ENCODE measurements around the gene MCTP2.
"Not testable (repeated sequence)": the region's sequence is repeated elsewhere in the genome, so short reads cannot be mapped to it uniquely, and the experiment has no call there.

MCTP2 gene

DNA sequence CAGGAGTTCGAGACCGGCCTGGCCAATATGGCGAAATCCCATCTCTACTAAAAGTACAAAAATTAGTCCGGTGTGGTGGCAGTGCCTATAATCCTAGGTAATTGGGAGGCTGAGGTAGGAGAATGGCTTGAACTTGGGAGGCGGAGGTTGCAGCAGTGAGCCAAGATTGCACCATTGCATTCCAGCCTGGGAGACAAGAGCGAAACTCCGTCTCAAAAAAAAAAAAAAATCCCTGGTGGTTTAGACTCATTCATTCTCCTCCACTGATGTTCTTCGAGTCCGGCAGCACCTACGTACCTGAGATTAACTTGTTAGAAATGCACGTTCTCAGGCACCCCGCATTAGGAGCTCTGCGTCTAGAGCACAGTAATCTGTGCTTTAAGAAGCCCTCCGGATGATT lies 3.7 kb downstream of the MCTP2 start:
- no peak for DNase-seq (ENCODE audit: low read depth in 2 of 2)

DNA sequence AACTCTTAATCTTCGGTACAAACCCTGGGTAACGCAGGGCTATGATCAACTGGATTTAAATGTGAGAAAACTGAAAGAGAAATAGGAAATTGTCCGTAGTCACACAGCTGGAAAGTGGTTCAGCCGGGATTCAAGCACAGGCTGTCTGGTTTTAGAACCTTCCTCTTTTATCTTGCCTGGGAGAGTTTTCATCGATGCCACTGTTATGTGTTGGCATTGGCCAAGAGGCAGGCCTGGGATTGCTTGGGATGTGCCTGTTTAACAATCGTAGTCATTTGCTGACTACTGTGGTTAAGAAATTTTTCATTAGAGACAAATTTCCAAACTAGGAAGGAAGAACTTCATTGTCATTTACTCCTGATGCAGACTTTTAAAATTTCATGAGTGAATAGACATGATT lies 4.3 kb downstream of the MCTP2 start:
- no peak for DNase-seq (ENCODE audit: low read depth in 2 of 2)

DNA sequence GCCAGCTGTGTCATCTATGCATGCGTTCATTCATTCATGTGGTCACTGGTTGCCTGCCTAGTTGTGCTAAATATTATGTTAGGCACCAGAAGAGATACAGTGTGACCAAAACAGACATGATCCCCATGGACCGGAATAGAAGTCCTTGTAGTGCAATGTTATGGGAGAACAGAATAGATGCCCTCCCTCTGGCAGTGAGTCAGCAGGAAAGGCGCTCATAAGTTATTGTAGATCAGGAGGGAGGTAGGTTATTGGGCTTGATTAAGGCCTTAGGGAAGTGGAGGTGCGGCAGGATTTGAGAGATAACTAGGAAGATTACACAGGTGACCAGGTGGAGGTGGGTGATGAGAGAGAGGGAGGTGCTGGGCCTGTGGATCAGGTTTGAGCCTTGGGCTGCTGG lies 5.2 kb downstream of the MCTP2 start:
- no peak for DNase-seq (ENCODE audit: low read depth in 2 of 2)

DNA sequence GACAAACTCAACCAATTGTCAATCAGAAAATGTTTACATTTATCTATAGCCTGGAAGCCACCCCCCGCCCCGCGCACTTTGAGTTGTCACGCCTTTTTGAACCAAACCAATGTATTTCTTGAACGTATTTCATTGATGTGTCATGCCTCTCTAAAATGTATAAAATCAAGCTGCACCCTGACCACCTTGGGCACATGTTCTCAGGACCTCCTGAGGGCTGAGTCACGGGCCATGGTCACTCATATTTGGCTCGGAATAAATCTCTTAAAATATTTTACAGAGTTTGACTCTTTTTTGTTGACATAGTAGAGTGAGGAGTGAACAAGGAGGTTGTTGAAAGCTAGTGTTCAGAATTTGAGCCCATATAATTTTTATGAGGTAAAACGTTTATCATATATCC lies 6.5 kb downstream of the MCTP2 start:
- DNase-seq (ENCODE audit: low read depth in 2 of 2): no peak

DNA sequence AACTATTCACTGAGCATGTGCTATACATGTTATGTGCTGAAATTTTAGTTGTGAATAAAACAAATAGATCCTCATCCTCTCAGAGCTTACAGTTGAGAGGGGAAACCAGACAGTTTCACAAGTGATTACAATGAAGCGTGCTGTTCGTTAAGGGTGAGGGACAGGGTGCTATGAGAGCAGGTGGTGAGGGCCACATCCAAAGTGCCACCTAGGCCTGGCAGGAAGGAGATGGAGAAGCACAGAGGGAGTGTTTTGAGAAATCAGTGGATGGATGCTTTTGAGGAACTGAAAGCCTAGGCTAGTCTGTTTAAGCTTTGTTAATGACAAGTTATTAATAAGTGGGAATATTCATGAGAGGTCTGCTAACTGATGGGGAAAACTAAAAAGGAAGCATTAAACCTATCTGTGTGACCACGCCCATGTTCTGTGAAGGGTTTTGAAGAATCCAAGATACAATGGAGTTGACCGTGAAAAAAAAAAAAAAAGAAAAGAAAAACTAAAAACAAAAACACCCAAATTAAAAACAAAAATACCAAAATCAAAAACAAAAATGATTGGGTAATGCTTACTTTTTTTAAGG lies 7.3 kb downstream of the MCTP2 start:
- DNase-seq (ENCODE audit: low read depth in 2 of 2): no peak

DNA sequence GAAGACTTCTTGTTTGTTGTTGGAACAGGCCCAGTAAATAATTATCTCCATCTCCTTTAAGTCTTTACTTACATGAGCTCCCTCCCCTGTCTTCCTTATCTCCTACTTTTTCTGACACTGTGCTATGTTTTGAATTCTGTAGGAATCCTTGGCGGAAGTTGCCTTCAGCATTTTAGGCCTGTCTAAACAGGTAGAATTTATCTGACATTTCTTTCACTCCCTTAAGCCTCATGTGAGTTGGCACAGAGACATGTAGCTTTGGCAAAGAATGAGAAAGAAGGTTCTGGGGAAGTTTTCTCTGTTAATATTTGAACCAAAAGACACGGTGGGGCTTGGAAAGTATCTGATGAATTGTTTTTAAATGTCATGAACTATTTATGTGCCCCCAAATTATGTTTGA lies 8.1 kb downstream of the MCTP2 start:
- no peak for DNase-seq (ENCODE audit: low read depth in 2 of 2)

DNA sequence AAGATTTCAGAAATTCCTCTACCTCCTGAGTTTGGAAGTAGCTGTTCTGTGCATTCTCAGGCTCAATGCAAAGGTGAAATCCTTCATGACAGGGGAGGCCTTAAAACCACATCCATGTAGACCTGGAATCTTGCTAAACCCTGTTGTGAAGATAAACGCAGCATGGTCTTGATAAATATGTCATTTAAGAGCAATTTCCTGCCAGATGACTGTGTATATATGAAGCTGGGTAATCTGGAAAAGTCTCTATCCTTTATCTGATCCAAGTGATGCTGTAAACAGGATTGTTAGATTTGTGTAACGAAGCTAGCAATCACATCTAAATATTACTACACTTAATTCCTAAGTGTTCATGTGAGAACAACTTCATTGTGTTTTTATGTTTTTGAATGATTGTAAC lies 9.1 kb downstream of the MCTP2 start:
- DNase-seq (ENCODE audit: low read depth in 2 of 2): no peak

DNA sequence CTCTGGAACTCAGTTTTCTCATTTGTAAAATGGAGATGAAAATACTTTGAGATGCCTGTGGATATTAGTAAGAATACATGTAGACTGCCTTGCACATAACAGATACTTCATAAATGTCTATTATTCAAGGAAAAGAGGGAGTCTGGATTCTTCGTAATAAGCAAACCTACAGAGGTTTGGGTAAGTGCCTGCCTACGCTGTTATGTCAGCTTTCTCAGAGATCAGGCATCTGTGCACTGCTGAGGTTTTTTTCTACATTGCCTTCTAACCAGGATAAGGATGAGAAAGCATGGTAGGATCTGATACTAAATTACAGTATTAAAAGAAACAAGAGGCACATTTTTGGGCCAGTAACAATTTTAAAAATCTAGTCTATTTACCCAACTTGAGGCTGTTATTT lies 10.9 kb downstream of the MCTP2 start:
- no peak for DNase-seq (ENCODE audit: low read depth in 2 of 2)

DNA sequence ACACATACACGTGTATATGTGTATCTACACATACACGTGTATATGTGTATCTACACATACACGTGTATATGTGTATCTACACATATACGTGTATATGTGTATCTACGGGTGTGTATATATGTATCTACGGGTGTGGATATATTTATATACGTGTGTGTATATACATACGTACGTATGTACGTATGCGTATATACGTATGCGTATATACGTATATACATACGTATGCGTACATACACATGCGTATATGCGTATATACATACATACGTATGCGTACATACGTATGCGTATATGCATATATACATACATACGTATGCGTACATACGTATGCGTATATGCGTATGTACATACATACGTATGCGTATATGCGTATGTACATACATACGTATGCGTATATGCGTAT lies 11.6 kb downstream of the MCTP2 start:
- DNase-seq (ENCODE audit: low read depth in 2 of 2): not testable (repeated sequence)

DNA sequence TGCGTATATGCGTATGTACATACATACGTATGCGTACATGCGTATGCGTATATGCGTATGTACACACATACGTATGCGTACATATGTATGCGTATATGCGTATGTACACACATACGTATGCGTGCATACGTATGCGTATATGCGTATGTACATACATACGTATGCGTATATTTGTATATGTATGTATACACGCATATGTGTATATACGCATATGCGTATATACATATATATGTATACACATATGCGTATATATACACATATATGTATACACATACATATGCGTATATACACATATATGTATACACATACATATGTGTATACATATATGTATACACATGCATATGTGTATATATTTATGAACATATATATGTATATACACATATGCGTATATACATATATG lies 12.1 kb downstream of the MCTP2 start:
- DNase-seq (ENCODE audit: low read depth in 2 of 2): no peak

DNA sequence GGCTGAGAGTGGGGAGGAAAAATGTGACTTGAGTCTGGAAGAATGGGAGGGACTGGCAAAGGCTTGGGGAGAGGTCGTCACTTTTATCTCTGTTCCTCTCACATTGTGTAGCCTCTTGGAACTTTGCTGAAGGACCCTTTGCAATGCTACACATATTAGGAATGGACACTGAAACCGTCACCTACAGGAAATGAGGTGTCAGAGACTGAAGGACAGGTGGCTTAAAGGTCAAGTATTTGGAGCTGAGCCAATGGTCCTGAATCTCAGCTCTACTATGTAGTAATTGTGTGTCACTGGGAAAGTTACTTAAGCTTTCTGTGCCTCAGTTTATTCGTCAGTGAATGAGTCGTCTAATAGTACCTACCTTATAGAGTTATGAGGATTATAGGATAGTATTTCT lies 14.7 kb downstream of the MCTP2 start:
- DNase-seq (ENCODE audit: low read depth in 2 of 2): no peak

DNA sequence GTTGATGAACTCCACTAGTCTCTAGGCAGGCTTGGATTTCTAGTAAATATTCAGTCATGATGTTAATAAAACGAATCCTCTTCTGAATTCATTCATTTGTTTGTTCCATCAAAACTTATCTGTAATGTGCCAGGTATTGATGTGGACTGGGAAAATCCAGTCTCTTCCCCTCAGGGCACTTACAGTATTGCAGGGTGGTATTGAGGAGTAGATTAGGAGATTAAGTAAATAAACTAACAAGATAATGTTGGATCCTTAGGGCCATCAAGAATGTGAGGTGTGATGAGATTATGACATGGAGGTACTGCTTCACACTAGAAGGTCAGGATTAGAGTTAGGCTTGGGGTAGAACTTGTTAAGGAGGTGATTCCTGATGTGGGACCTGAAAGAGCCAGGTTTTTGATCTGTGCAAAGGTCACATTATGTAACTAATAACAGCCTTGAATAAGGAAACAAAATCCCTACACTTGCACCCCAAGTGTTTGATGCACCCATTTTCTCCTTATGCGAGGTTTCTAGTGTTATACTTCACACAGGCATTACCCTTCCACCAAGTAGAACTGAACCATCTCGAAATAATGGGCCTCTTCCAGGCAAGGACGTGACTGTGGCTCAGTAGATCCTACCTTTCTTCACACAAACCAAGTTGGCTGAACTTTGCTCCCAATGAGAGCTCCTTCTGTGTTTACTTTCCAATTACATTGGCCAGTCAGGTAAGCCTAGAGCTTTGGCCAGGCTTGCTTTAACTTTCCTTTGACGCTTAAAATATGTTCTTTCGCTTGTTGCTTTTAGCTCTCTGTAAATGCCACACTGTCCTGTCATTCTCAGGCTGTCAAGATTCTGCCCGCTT lies 16.7 kb downstream of the MCTP2 start:
- DNase-seq (ENCODE audit: low read depth in 2 of 2): no peak

DNA sequence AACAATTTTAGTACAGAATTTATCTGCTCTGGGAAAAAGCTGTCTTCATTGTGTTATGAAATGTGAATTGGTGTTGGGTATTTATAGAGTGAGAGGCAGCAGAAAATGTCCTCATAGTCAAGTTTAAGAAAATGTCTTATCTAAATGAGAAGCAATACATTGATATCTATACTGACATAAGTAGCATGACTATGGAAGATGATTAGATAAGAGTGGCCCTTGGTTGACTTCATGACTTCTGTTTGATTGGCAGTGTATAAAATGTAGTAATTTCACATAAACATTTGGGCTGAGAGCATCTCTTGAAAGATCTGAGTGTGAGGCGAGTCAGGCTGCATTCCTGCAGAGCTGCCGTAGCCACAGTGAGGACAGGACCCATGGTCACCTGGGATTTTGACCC lies 19.4 kb downstream of the MCTP2 start:
- DNase-seq (ENCODE audit: low read depth in 2 of 2): no peak

DNA sequence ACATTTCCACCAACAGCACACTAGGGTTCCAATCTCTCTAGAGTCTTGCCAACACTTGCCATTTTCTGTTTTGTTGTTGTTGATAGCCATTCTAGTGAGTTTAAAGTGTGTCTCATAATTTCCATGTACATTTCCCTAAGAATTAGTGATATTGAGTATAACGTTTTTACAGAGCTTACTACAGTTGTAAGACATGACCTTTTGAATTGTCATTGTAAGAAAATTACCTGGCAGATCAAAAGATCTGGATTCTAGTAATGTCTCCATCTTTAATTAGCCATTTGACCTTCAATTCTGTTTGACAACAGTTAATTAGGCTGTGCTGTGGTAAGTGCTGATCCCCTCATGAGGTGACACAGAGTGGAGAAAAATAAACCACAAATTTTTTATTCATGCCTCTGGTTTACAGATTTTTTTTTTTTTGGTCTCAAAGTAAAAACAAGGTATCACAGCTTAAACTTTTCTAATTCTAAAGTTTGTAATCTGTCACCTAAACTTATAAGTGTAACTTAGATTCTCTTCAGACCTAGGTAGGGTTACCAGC lies 20.9 kb downstream of the MCTP2 start:
- DNase-seq (ENCODE audit: low read depth in 2 of 2): no peak

DNA sequence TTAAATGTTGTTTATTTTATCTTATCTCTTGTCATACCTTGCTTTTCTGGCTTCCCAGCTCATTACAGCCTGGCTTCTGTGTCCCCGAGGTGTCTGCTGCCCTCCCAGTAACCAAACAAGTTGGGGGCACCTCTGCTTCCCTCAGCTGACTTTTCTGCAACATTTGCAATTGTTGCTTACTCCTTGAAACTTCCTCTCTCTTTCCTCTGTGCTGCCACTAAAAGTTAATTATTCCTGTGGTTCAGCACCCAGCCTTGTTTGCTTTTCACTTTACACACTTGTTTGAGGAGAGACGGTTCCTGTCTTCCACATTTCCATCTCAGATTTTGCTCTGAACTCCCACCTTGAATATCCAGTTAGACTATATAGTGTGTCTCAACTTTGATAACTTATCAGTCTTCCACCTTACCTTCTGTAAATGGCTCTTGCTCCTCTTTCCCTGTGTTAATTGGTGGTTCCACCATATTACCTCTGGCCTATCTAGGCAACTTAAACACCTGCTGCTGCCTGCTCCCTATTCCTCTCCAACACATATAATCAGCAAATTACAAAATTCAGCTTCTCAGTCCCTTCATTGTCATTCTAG lies 21.6 kb downstream of the MCTP2 start:
- no peak for DNase-seq (ENCODE audit: low read depth in 2 of 2)

DNA sequence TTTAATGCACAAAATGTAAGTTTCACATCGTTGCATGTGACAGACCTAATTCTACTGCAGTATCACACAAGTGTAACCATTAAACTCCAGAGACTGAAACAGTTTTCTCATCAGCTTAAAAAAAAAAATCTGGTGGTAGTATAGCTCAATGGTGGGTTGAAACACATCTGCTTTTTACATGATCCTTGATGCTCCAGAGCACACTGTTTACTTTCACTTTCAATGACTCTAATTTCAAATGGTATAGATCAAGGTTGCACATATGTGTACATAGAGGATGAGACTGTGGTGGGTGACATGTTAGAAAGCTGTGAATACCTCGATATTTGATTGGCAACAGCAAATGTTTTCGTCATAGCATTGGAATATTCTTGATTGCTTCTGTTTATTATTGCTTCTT lies 22.4 kb downstream of the MCTP2 start:
- no peak for DNase-seq (ENCODE audit: low read depth in 2 of 2)

DNA sequence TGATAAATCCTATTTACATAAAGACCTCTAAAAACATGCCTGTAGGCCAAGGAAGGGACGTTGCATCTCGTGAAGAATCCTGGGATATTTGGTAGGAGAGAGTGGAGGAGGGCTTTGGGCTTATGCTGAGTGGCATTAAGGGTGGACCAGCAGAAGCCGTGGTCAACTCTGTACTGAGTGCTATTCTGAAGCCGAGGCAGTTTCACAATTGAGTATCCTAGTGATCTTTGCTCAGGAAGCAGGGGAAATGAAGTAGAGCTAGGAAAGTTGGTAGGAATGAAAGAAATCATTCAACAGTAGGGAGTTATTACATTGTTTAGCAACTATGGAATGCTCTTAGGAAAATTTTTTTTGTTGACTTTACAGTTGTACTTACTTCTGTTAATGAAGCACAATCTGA lies 24.2 kb downstream of the MCTP2 start:
- DNase-seq (ENCODE audit: low read depth in 2 of 2): no peak

DNA sequence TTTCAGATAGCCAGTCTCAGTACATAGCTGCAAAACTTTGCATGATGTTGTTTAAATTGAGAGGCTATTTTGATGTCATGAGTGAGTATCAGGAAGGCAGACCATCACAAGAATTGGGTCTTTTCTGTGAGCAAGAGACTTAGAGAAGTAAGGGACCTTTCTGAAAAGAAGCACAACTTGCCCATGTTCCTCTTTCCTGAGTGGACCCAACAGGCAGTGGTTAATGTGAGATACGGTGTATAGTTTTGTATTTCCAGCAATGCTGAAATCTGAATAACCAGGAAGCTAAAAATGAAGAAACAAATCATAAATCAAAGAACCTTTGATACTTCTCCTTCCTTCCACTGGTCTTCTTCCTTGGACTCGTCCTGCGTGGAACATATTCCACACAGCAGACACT lies 25.1 kb downstream of the MCTP2 start:
- DNase-seq (ENCODE audit: low read depth in 2 of 2): no peak

DNA sequence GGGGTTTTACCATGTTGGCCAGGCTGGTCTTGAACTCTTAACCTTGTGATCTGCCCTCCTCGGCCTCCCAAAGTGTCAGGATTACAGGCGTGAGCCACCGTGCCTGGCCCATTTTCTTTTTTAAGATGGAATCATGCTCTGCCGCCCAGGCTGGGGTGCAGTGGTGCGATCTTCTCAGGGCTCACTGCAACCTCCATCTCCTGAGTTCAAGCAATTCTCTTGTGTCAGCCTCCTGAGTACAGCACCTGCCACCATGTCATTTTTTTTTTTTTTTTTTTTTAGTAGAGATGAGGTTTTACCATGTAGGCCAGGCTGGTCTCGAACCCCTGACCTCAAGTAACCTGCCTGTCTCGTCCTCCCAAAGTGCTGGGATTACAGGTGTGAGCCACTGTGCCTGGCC lies 26.4 kb downstream of the MCTP2 start:
- DNase-seq (ENCODE audit: low read depth in 2 of 2): not testable (repeated sequence)

DNA sequence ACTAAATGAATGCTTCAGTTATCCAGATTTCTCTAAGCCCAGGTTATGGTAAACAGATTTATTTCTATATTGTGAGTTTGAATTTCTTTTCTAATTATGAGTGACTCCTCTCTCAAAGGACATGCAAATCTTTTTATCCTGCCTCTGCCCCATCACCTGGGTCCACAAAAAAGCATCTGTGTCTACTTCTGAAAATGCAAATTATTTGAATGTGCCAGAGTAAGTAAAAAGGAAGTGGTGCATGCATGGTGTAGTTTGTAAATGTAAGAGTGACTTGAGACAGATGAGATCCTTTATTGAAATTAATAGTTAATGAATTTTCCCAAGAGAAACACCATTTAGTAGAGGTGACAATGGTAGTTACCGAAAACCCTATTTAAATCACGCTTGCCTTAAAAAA lies 26.9 kb downstream of the MCTP2 start:
- DNase-seq (ENCODE audit: low read depth in 2 of 2): no peak

DNA sequence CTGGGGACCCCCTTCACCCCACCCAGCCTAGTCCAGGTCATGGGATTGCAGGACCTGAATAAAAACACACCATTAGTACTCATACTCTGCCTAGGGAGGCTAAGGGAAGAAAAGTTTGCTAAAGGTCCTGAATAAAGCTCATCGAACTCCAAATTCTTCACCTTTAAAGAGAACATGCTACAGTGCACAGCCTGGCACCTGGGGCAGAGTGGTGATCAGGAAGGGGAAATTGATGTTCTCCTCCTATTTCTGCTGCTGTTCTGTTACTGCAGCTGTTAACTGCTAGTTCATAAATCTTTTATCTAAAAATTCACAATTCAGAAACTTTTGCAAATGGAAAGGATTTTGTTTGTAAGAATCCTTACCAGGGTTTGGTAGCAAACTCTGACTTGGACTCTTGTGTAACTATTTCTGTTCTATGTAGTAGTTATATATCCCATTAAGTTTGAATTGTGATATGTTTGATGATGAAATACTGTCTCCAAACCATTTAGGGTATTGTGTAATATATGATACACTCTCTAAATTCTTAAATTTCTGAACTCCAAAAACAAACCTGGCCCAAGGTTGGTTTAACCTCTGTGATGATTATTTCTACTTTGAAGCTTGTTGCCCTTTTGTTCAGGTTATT lies 27.9 kb downstream of the MCTP2 start:
- no peak for DNase-seq (ENCODE audit: low read depth in 2 of 2)

DNA sequence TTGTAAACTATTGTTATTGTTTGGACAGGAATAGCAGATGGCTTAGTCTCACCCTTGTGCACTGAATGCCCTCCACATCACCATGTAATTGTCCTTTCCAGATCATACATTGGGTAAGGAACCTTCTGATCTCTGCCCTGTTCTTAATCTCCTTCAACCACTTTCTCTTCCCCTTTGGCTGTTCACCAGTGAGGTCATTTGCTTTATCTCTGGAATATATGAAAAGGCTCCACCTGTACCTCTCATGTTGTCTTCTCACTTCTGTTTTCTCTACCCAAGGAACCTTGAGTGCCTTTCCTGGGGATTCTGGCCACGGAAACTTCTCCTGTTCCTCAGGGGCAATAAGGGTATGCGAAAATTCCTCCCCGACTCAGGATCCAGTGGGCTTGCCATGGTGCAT lies 28.5 kb downstream of the MCTP2 start:
- no peak for DNase-seq (ENCODE audit: low read depth in 2 of 2)

DNA sequence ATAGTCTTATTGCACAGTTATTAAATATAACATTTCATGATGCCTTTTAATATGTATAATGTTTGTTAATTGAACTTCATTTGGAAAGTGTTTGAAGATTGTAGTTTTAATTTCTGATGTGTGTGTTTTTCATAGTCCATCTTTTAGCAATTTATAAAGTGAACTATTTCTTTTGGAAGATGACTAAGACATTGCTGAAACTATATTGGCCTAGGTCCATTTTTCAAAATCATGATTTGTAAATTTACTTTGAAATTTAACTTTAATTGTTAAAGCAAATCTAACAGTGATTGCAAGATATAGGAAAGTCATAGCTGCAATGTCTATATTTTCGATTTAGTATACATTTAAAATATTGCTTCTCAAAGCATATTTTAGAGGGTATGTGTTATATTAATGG lies 30.8 kb downstream of the MCTP2 start:
- no peak for DNase-seq (ENCODE audit: low read depth in 2 of 2)

Data from stimulated activated CD8-positive, alpha-beta memory T cell treated with anti-CD3 and anti-CD28 coated beads, Interleukin-2, amount 100 ng/mL, for 48 hours (primary cell).